H1 (cell line): ENCODE results near the gene DCDC2B. TPM values are rescaled to one million over a fixed set of nuclear protein-coding genes. Genes with fewer than 3 reads are reported as not detected.

Source experiments
- CTCF ChIA-PET: fragments of 300-600 bp; sonication (Branson Sonifier 250); formaldehyde crosslinking; loops from one replicate; lab custom pipeline; 2021; ENCODE audit not compliant: partially characterized antibody; lab: Charles Lee
- POLR2A ChIA-PET: fragments of 300-600 bp; sonication (Branson Sonifier 250); formaldehyde crosslinking; loops from one replicate; lab custom pipeline; 2021; ENCODE audit warnings: inconsistent platforms; ENCODE audit not compliant: partially characterized antibody; lab: Charles Lee
- DNase-seq, 2 experiments: peaks; one replicate each; pipeline versions ENCODE4 v3.0.0 to v3.0.0-alpha.2; 2010 to 2022; ENCODE audit warnings: low spot score in 2 of 2, low read depth in 1 of 2, mixed read lengths in 1 of 2
- FAIRE-seq: peaks from 2 replicates; lab custom pipeline; 2011; peaks lifted over from hg19 to GRCh38; lab: Jason Lieb, UNC
- H2AFZ ChIP-seq: 2 replicates; pipeline ENCODE4 v1.8.1; 2012; ENCODE audit warnings: low read length, inconsistent platforms
- H2AK5ac ChIP-seq: 2 replicates; pipeline ENCODE4 v1.6.1; 2013; ENCODE audit warnings: low read depth, low read length
- H2BK120ac ChIP-seq: replicated peaks from 2 replicates; pipeline ENCODE3; 2013; ENCODE audit warnings: low read depth, low read length, inconsistent platforms
- H2BK12ac ChIP-seq: 2 replicates; pipeline ENCODE4 v1.6.1; 2013; ENCODE audit warnings: low read depth, low read length
- H2BK15ac ChIP-seq: 2 replicates; pipeline ENCODE4 v1.6.1; 2013; ENCODE audit warnings: low read length
- H2BK20ac ChIP-seq: 2 replicates; pipeline ENCODE4 v1.6.1; 2013; ENCODE audit warnings: low read length
- H2BK5ac ChIP-seq: 2 replicates; pipeline ENCODE4 v1.6.1; 2013; ENCODE audit warnings: low read depth, low read length
- H3K14ac ChIP-seq: 2 replicates; pipeline ENCODE4 v1.6.1; 2013; ENCODE audit warnings: inconsistent platforms; ENCODE audit not compliant: insufficient read length
- H3K18ac ChIP-seq: 2 replicates; pipeline ENCODE4 v1.6.1; 2013; ENCODE audit warnings: low read length; ENCODE audit errors: extremely low read depth
- H3K23ac ChIP-seq: 2 replicates; pipeline ENCODE4 v1.6.1; 2013; ENCODE audit warnings: inconsistent platforms; ENCODE audit not compliant: insufficient read length
- H3K23me2 ChIP-seq: 2 replicates; pipeline ENCODE4 v1.6.1; 2013; ENCODE audit warnings: low read depth, low read length
- H3K27ac ChIP-seq: 2 replicates; pipeline ENCODE4 v1.6.1; 2011; ENCODE audit warnings: low read depth, low read length, inconsistent platforms
- H3K27me3 ChIP-seq, 4 experiments: replicated peaks in 1 of 4; 1 replicate in 1 of 4; 2 replicates in 3 of 4; pipeline versions ENCODE4 v1.6.1 to v1.8.1; 2011 to 2013; ENCODE audit warnings: low read length in 3 of 4, mild to moderate bottlenecking in 3 of 4, inconsistent platforms in 2 of 4, mixed read lengths in 2 of 4, moderate library complexity in 1 of 4; ENCODE audit not compliant: control insufficient read depth in 3 of 4, insufficient read depth in 3 of 4; ENCODE audit errors: extremely low read depth in 1 of 4
- H3K36me3 ChIP-seq, 4 experiments: 2 replicates each; pipeline versions ENCODE4 v1.6.1 to v1.8.1; 2011 to 2013; ENCODE audit warnings: mild to moderate bottlenecking in 4 of 4, low read length in 3 of 4, moderate library complexity in 2 of 4, control low read depth in 1 of 4, inconsistent platforms in 1 of 4; ENCODE audit not compliant: insufficient read depth in 4 of 4, control insufficient read depth in 2 of 4
- H3K4ac ChIP-seq: replicated peaks from 2 replicates; pipeline ENCODE3; 2013; ENCODE audit warnings: low read length, low read depth, mixed read lengths, inconsistent platforms; ENCODE audit not compliant: insufficient read length
- H3K4me1 ChIP-seq, 4 experiments: replicated peaks in 1 of 4; 1 replicate in 1 of 4; 2 replicates in 3 of 4; pipeline versions ENCODE4 v1.6.1 to v1.8.1; 2011 to 2013; ENCODE audit warnings: low read length in 3 of 4, inconsistent platforms in 2 of 4, mixed read lengths in 1 of 4; ENCODE audit not compliant: insufficient read depth in 4 of 4, control insufficient read depth in 3 of 4
- H3K4me2 ChIP-seq, 2 experiments: 2 replicates each; pipeline versions ENCODE4 v1.6.1 to v1.8.1; 2011 to 2013; ENCODE audit warnings: low read depth in 2 of 2, low read length in 2 of 2, control low read depth in 1 of 2, inconsistent platforms in 1 of 2, mild to moderate bottlenecking in 1 of 2; ENCODE audit not compliant: insufficient read depth in 1 of 2
- H3K4me3 ChIP-seq, 4 experiments: fragments of 200-600, 300-600 bp in 1 of 4; sonication (generic), shearing (Covaris generic), sonication (Bioruptor Twin) in 1 of 4; 2 replicates each; pipeline versions ENCODE4 v1.5.1 to v1.8.1; 2011 to 2016; ENCODE audit warnings: low read length in 4 of 4, low read depth in 3 of 4, control low read depth in 2 of 4, inconsistent platforms in 2 of 4, mild to moderate bottlenecking in 2 of 4, mixed read lengths in 1 of 4, moderate library complexity in 1 of 4; ENCODE audit not compliant: insufficient read depth in 2 of 4; ENCODE audit errors: extremely low read depth in 1 of 4
- H3K56ac ChIP-seq: replicated peaks from 2 replicates; pipeline ENCODE3; 2013; ENCODE audit warnings: low read depth, mild to moderate bottlenecking, mixed read lengths, low read length, inconsistent platforms; ENCODE audit not compliant: insufficient read length
- H3K79me1 ChIP-seq: 2 replicates; pipeline ENCODE4 v1.6.1; 2013; ENCODE audit warnings: low read depth, low read length, control low read depth
- H3K79me2 ChIP-seq, 2 experiments: 2 replicates each; pipeline versions ENCODE4 v1.6.1 to v1.8.1; 2012 to 2013; ENCODE audit warnings: low read length in 2 of 2, mild to moderate bottlenecking in 2 of 2, inconsistent platforms in 1 of 2; ENCODE audit not compliant: insufficient read depth in 2 of 2, control insufficient read depth in 1 of 2
- H3K9ac ChIP-seq, 4 experiments: replicated peaks in 1 of 4; 1 replicate in 1 of 4; 2 replicates in 3 of 4; pipeline versions ENCODE4 v1.6.1 to v1.8.1; 2011 to 2013; ENCODE audit warnings: low read depth in 3 of 4, low read length in 3 of 4, control low read depth in 2 of 4, mild to moderate bottlenecking in 2 of 4, moderate library complexity in 2 of 4, inconsistent platforms in 1 of 4; ENCODE audit errors: extremely low read depth in 1 of 4
- H3K9me3 ChIP-seq, 2 experiments: 2 replicates each; pipeline versions ENCODE4 v1.6.1 to v1.8.1; 2012 to 2013; ENCODE audit warnings: mild to moderate bottlenecking in 2 of 2, moderate library complexity in 2 of 2, control low read depth in 1 of 2, inconsistent platforms in 1 of 2, low read depth in 1 of 2, low read length in 1 of 2, mixed read lengths in 1 of 2; ENCODE audit not compliant: insufficient read depth in 2 of 2
- H4K20me1 ChIP-seq, 2 experiments: replicated peaks in 1 of 2; 2 replicates each; pipeline versions ENCODE3 to v1.8.1; 2011 to 2013; ENCODE audit warnings: inconsistent platforms in 2 of 2, low read length in 2 of 2, mild to moderate bottlenecking in 1 of 2; ENCODE audit not compliant: insufficient read depth in 2 of 2, control insufficient read depth in 1 of 2
- H4K5ac ChIP-seq: 2 replicates; pipeline ENCODE4 v1.6.1; 2013; ENCODE audit warnings: low read length, low read depth, mixed read lengths, inconsistent platforms; ENCODE audit not compliant: insufficient read length
- H4K8ac ChIP-seq: 2 replicates; pipeline ENCODE4 v1.8.0; 2013; ENCODE audit warnings: mild to moderate bottlenecking, moderate library complexity, low read length, inconsistent platforms; ENCODE audit not compliant: insufficient read depth; ENCODE audit errors: extremely low read depth
- H4K91ac ChIP-seq: replicated peaks from 2 replicates; pipeline ENCODE3; 2013; ENCODE audit warnings: low read length, mixed read lengths, inconsistent platforms; ENCODE audit not compliant: insufficient read length
- CTBP2 ChIP-seq: IDR thresholded peaks from 2 replicates; pipeline ENCODE4 v1.7.0; 2011; ENCODE audit warnings: borderline replicate concordance, mild to moderate bottlenecking, moderate library complexity, mixed read lengths, low read length; ENCODE audit not compliant: insufficient read depth, insufficient read length
- CTCF ChIP-seq, 3 experiments: IDR thresholded peaks; 1 replicate in 2 of 3; 2 replicates in 1 of 3; pipeline versions ENCODE4 v1.5.1 to v1.6.1; 2011; ENCODE audit warnings: low read length in 3 of 3, mild to moderate bottlenecking in 3 of 3, inconsistent platforms in 2 of 3, low read depth in 1 of 3, moderate library complexity in 1 of 3; ENCODE audit not compliant: insufficient read depth in 1 of 3; ENCODE audit errors: control extremely low read depth in 1 of 3
- NRF1 ChIP-seq: IDR thresholded peaks from 2 replicates; pipeline ENCODE4 v1.6.1; 2011; ENCODE audit warnings: mild to moderate bottlenecking, low read depth, low read length, improper control_type of control experiment
- TCF12 ChIP-seq: IDR thresholded peaks from 2 replicates; pipeline ENCODE4 v1.6.1; 2011; ENCODE audit warnings: low read depth, mild to moderate bottlenecking, low read length
- WGBS, 2 experiments: shearing (Covaris generic) in 1 of 2; methylation state at CpG; one replicate each; pipeline versions ENCODE4 v1.1.6 to v1.1.7; 2013 to 2015; ENCODE audit warnings: low lambda C conversion rate in 2 of 2, mixed read lengths in 2 of 2, inconsistent platforms in 1 of 2, low coverage in 1 of 2, missing lambda C conversion rate in 1 of 2; ENCODE audit not compliant: insufficient replicate concordance in 2 of 2, insufficient coverage in 1 of 2, insufficient read length in 1 of 2; ENCODE audit errors: extremely low coverage in 1 of 2, missing lambda C conversion rate in 1 of 2; 5-methylcytosine and 5-hydroxymethylcytosine counted together
- polyA plus RNA-seq, 7 experiments: library from polyadenylated mRNA; depleted of rRNA in 3 of 7; stranded (reverse) in 5 of 7; unstranded in 2 of 7; fragments of >200 nt in 5 of 7; fragments of 200-250 nt in 2 of 7; gene quantifications; 1 replicate in 5 of 7; 2 replicates in 1 of 7; 4 replicates in 1 of 7; pipeline versions ENCODE4 v1.2.1 to v1.2.3, GENCODE V29; 2011 to 2013; ENCODE audit warnings: missing spikeins in 2 of 7, mixed read lengths in 2 of 7
- total RNA-seq: library from RNA; stranded (reverse); fragmentation: NEBNext Ultra II Directional; extraction: Animal tissue kit (Norgen Biotek cat#: 25700); gene quantifications from 2 replicates; pipeline ENCODE4 v1.2.1, GENCODE V29; 2021

The DCDC2B gene
- total and polyA plus RNA-seq, 2 of the 8 experiments (the other 6 are each of a cell fraction or from before 2014, with no cell fraction given), result not detected

GRCh38 chr1:32239337-32239736 lies 30.4 kb downstream of the DCDC2B start:
- H3K27me3 ChIP-seq, result no peaks in the 10 kb centered on the region; a peak in 1 of 7 replicates
- peak overlapping the region; percentile 96 for H2BK5ac ChIP-seq
- no peak overlapping the region for H3K23ac ChIP-seq
- no peak overlapping the region for H2AK5ac ChIP-seq
- peaks cover 0 to 7% (median 3%) of the 10 kb centered on the region in 4 experiments; a peak in 3 of 7 replicates for H3K4me1 ChIP-seq
- H4K91ac ChIP-seq, result no peak overlapping the region
- H3K4ac ChIP-seq, result no peak overlapping the region
- peak overlapping the region; percentile 58 to 79 (median 68) for H3K9ac ChIP-seq
- peaks cover 16% of the 10 kb centered on the region for H3K23me2 ChIP-seq
- peaks cover 2% of the 10 kb centered on the region; the same call in 1 of the 2 replicates for H3K79me1 ChIP-seq
- H2AFZ ChIP-seq, result no peak overlapping the region
- H4K5ac ChIP-seq, result no peak overlapping the region
- H3K56ac ChIP-seq, result no peak overlapping the region
- CTCF ChIA-PET, result interaction anchor here (0.5 to 7.3 kb wide), 15 partner anchors 8 to 94 kb away, joined by 3 to 70 read pairs (median 4); partner anchors contain the start of genes FAM167B, IQCC and LCK
- no peak overlapping the region for H3K14ac ChIP-seq
- H2BK15ac ChIP-seq, result no peak overlapping the region; the same call in 1 of the 2 replicates
- H4K20me1 ChIP-seq, result peaks cover 0 to 3% of the 10 kb centered on the region in 2 experiments
- no peak for TF ChIP-seq NRF1
- peak; percentile 5 for TF ChIP-seq CTBP2
- TF ChIP-seq TCF12, result 0 out of 2 replicates have a peak, but pooled peaks have one; percentile 56
- TF ChIP-seq CTCF (IDR thresholded peaks at IDR 0.05; ENCODE audit: control extremely low read depth in 1 of 3, insufficient read depth in 1 of 3, low read depth in 1 of 3, low read length in 3 of 3), result peak in 1 of 3 experiments; percentile 22; a peak in 2 of 4 replicates
- FAIRE-seq (no peak), DNase-seq (no peak)
- POLR2A ChIA-PET, result interaction anchor here (0.8 to 9.1 kb wide), 21 partner anchors 10 to 166 kb away, joined by 3 to 73 read pairs (median 6); partner anchors contain the start of genes CCDC28B, EIF3I, LCK and MARCKSL1
- no peaks in the 10 kb centered on the region for H3K79me2 ChIP-seq
- H3K4me2 ChIP-seq, result peak overlapping the region; percentile 84 to 92
- H2BK120ac ChIP-seq, result no peak overlapping the region
- H3K4me3 ChIP-seq, result peak overlapping the region; percentile 65 to 91 (median 68)
- no peak overlapping the region for H2BK20ac ChIP-seq
- H3K18ac ChIP-seq, result peak overlapping the region; percentile 99; the same call in 1 of the 2 replicates
- H2BK12ac ChIP-seq, result 0 out of 2 replicates have a peak overlapping the region, but pooled peaks have one; percentile 95
- H3K27ac ChIP-seq, result no peak overlapping the region
- 31% methylated on average over 4 of the region's 4 CpGs; no CpG with 5 or more reads in 1 of the 2 experiments for WGBS, 2 experiments
- no peak overlapping the region for H4K8ac ChIP-seq
- H3K9me3 ChIP-seq, result no peaks in the 10 kb centered on the region
- peaks cover 2 to 5% (median 4%) of the 10 kb centered on the region in 4 experiments; a peak in 5 of 8 replicates for H3K36me3 ChIP-seq
